ENCODE results near the gene NFKBIA. TPM values are rescaled to one million over a fixed set of nuclear protein-coding genes. Genes with fewer than 3 reads are reported as not detected.

NFKBIA gene
- total and polyA plus RNA-seq, 4 donors = 46.9 to 204 (median 86.3) TPM

DNA sequence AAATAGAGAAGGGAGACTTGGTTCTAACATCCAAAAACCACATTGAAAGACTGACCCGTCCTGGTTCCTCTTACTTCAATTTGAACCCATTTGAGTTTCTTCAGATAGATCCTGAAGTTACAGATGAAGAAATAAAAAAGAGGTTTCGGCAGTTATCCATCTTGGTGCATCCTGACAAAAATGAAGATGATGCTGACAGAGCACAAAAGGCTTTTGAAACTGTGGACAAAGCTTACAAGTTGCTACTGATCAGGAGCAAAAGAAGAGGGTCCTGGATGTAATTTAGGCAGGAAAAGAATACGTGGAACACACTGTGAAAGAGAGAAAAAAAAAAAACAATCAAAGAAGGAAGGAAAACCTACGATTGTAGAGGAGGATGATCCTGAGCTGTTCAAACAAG is 25.4 kb upstream of the NFKBIA start (continued):
- TF ChIP-seq, protein P1, sequence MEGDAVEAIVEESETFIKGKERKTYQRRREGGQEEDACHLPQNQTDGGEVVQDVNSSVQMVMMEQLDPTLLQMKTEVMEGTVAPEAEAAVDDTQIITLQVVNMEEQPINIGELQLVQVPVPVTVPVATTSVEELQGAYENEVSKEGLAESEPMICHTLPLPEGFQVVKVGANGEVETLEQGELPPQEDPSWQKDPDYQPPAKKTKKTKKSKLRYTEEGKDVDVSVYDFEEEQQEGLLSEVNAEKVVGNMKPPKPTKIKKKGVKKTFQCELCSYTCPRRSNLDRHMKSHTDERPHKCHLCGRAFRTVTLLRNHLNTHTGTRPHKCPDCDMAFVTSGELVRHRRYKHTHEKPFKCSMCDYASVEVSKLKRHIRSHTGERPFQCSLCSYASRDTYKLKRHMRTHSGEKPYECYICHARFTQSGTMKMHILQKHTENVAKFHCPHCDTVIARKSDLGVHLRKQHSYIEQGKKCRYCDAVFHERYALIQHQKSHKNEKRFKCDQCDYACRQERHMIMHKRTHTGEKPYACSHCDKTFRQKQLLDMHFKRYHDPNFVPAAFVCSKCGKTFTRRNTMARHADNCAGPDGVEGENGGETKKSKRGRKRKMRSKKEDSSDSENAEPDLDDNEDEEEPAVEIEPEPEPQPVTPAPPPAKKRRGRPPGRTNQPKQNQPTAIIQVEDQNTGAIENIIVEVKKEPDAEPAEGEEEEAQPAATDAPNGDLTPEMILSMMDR (IDR thresholded peaks at IDR 0.05; ENCODE audit: low read depth, low read length, missing input control) = no peak
- TF ChIP-seq YY1 (IDR thresholded peaks at IDR 0.05) (no peak), HNF4A (conservative IDR thresholded peaks at IDR 0.05) (no peak), TAF1 (conservative IDR thresholded peaks at IDR 0.05) (no peak), FOXA1 (IDR thresholded peaks at IDR 0.05) (no peak)

DNA sequence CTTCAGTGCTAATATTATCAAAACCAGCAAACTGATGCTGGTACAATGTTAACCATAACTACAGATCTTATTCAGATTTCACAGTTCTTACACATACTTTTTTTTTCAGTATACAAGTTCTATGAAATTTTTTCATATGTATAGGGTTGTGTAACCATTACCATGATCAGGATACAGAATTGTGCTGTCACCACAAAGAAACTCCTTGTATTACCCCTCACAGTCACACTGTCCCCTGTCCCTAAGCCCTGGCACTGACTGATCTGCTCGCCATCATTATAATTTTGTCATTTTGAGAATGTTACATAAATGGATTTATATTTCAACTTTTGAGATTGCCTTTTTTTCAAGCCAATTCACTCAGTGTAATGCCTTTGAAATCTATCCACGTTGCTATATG is 21.3 kb upstream of the NFKBIA start:
- no peak overlapping the region for H3K9ac ChIP-seq (ENCODE audit: low read depth in 1 of 2, low read length in 2 of 2)

DNA sequence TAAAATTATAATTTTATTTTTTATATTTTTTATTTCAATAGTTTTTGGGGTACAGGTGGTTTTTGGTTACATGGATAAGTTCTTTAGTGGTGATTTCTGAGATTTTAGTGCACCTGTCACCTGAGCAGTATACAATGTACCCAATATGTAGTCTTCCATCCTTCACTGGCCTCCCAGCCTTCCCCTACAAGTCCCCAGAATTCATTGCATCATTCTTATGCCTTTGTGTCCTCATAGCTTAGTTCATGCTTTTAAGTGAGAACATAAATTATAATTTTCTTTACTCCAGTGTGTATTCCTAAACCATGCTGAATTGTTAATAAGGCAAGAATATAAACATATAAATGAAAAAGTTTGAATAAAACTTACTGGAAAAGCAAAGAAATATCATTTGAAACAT is 19.1 kb upstream of the NFKBIA start:
- Histone ChIP-seq H3K4me3 (ENCODE audit: low read depth in 1 of 3, low read length in 3 of 3) (no peak overlapping the region), H3K4me1 (ENCODE audit: control insufficient read depth in 4 of 4, insufficient read depth in 4 of 4, low read length in 3 of 4) (peaks cover 0 to 5% (median 0%) of the 10 kb centered on the region in 4 donors), H3K9ac (ENCODE audit: low read depth in 1 of 2, low read length in 2 of 2) (no peak overlapping the region), H3K27ac (ENCODE audit: low read depth in 1 of 2, low read length in 2 of 2) (no peak overlapping the region), H3K36me3 (ENCODE audit: control insufficient read depth in 4 of 4, insufficient read depth in 3 of 4, low read depth in 1 of 4, low read length in 3 of 4) (no peaks in the 10 kb centered on the region), H3K27me3 (ENCODE audit: control insufficient read depth in 4 of 4, insufficient read depth in 4 of 4, low read length in 3 of 4) (no peaks in the 10 kb centered on the region), H3K9me3 (ENCODE audit: control insufficient read depth in 4 of 4, low read length in 3 of 4) (peaks cover 0 to 1% (median 0%) of the 10 kb centered on the region in 4 donors)
- TF ChIP-seq NR2F2 (IDR thresholded peaks at IDR 0.05) (no peak), FOXA1 (IDR thresholded peaks at IDR 0.05) (no peak)
- no peak for DNase-seq (ENCODE audit: low spot score)

More for the DNA sequence above, 21.3 kb upstream of the NFKBIA start:
- H3K4me1 ChIP-seq (ENCODE audit: control insufficient read depth in 4 of 4, insufficient read depth in 4 of 4, low read length in 3 of 4) = peaks cover 0 to 5% (median 0%) of the 10 kb centered on the region in 4 donors
- H3K36me3 ChIP-seq (ENCODE audit: control insufficient read depth in 4 of 4, insufficient read depth in 3 of 4, low read depth in 1 of 4, low read length in 3 of 4) = no peaks in the 10 kb centered on the region
- no peak for DNase-seq (ENCODE audit: low spot score)
- 75% methylated on average over 2 of the region's 2 CpGs for WGBS
- H3K4me3 ChIP-seq (ENCODE audit: low read depth in 1 of 3, low read length in 3 of 3) = no peak overlapping the region
- TF ChIP-seq RAD21 (IDR thresholded peaks at IDR 0.05) (no peak), HNF4G (IDR thresholded peaks at IDR 0.05) (no peak), JUND (IDR thresholded peaks at IDR 0.05) (no peak), TAF1 (conservative IDR thresholded peaks at IDR 0.05) (no peak), SP1 (IDR thresholded peaks at IDR 0.05) (no peak), YY1 (IDR thresholded peaks at IDR 0.05) (no peak), GABPA (IDR thresholded peaks at IDR 0.05 in 1 of 2, conservative IDR thresholded peaks at IDR 0.05 in 1 of 2) (no peak), EGR1 (IDR thresholded peaks at IDR 0.05; ENCODE audit: low read depth in 2 of 2) (no peak), NR2F2 (IDR thresholded peaks at IDR 0.05) (no peak)
- TF ChIP-seq, protein P2, sequence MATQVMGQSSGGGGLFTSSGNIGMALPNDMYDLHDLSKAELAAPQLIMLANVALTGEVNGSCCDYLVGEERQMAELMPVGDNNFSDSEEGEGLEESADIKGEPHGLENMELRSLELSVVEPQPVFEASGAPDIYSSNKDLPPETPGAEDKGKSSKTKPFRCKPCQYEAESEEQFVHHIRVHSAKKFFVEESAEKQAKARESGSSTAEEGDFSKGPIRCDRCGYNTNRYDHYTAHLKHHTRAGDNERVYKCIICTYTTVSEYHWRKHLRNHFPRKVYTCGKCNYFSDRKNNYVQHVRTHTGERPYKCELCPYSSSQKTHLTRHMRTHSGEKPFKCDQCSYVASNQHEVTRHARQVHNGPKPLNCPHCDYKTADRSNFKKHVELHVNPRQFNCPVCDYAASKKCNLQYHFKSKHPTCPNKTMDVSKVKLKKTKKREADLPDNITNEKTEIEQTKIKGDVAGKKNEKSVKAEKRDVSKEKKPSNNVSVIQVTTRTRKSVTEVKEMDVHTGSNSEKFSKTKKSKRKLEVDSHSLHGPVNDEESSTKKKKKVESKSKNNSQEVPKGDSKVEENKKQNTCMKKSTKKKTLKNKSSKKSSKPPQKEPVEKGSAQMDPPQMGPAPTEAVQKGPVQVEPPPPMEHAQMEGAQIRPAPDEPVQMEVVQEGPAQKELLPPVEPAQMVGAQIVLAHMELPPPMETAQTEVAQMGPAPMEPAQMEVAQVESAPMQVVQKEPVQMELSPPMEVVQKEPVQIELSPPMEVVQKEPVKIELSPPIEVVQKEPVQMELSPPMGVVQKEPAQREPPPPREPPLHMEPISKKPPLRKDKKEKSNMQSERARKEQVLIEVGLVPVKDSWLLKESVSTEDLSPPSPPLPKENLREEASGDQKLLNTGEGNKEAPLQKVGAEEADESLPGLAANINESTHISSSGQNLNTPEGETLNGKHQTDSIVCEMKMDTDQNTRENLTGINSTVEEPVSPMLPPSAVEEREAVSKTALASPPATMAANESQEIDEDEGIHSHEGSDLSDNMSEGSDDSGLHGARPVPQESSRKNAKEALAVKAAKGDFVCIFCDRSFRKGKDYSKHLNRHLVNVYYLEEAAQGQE (IDR thresholded peaks at IDR 0.05) = no peak
- H3K27me3 ChIP-seq (ENCODE audit: control insufficient read depth in 4 of 4, insufficient read depth in 4 of 4, low read length in 3 of 4) = no peaks in the 10 kb centered on the region
- no peak overlapping the region for H3K27ac ChIP-seq (ENCODE audit: low read depth in 1 of 2, low read length in 2 of 2)
- H3K9me3 ChIP-seq (ENCODE audit: control insufficient read depth in 4 of 4, low read length in 3 of 4) = peaks cover 0 to 1% (median 0%) of the 10 kb centered on the region in 4 donors

Measured in liver (tissue), 9 donors.